Endothelial cell of umbilical vein (primary cell): Measurements from ENCODE around the gene PRPF38B. TPM values are rescaled to one million over a fixed set of nuclear protein-coding genes. Genes with fewer than 3 reads are reported as not detected.

ENCODE experiments used
- BruUV-seq: library from RNA; stranded (reverse); fragments of 400-500 nt; replicated peaks from 2 replicates; lab custom pipeline; 2021; lab: Mats Ljungman, UMichigan
- CTCF ChIA-PET: fragments of 300-600, 350-600 bp; sonication (Branson Sonifier 250); formaldehyde crosslinking; loops from one replicate; lab custom pipeline; 2021; ENCODE audit warnings: antibody characterized with exemption, inconsistent platforms; lab: Charles Lee
- POLR2A ChIA-PET: fragments of 300-600, 350-600 bp; sonication (Branson Sonifier 250); formaldehyde crosslinking; loops from one replicate; lab custom pipeline; 2021; ENCODE audit warnings: antibody characterized with exemption, inconsistent platforms; lab: Charles Lee
- DNase-seq: peaks from one replicate; pipeline ENCODE4 v3.0.0-alpha.2; 2011; ENCODE audit warnings: low read depth, low spot score
- FAIRE-seq: peaks from 2 replicates; lab custom pipeline; 2011; peaks lifted over from hg19 to GRCh38; lab: Jason Lieb, UNC
- H2AFZ ChIP-seq: 2 replicates; pipeline ENCODE4 v1.6.0; 2012; ENCODE audit warnings: low read depth, low read length, control low read depth, inconsistent platforms
- H3K27ac ChIP-seq: 2 replicates; pipeline ENCODE4 v1.5.1; 2011; ENCODE audit warnings: low read depth, mild to moderate bottlenecking, control low read depth, low read length, moderate library complexity; ENCODE audit not compliant: insufficient read depth
- H3K27me3 ChIP-seq, 2 experiments: 2 replicates each; pipeline versions ENCODE4 v1.6.0 to v1.6.1; 2011; ENCODE audit warnings: low read length in 2 of 2, mixed read lengths in 1 of 2; ENCODE audit not compliant: control insufficient read depth in 2 of 2, insufficient read depth in 2 of 2
- H3K36me3 ChIP-seq, 2 experiments: 2 replicates in 1 of 2; 3 replicates in 1 of 2; pipeline ENCODE4 v1.5.1; 2011; ENCODE audit warnings: low read length in 2 of 2, mild to moderate bottlenecking in 1 of 2, moderate library complexity in 1 of 2; ENCODE audit not compliant: control insufficient read depth in 2 of 2, insufficient read depth in 2 of 2; ENCODE audit errors: extremely low read depth in 1 of 2
- H3K4me1 ChIP-seq: 3 replicates; pipeline ENCODE4 v1.5.1; 2011; ENCODE audit warnings: mild to moderate bottlenecking, low read length; ENCODE audit not compliant: control insufficient read depth, insufficient read depth; ENCODE audit errors: extremely low read depth
- H3K4me2 ChIP-seq: 2 replicates; pipeline ENCODE4 v1.6.1; 2011; ENCODE audit warnings: low read length, control low read depth, mixed read lengths; ENCODE audit not compliant: insufficient read depth
- H3K4me3 ChIP-seq, 3 experiments: fragments of 200-600 bp in 1 of 3; sonication (generic), shearing (Covaris generic) in 1 of 3; replicated peaks in 1 of 3; 2 replicates each; pipeline ENCODE4 v1.5.1; 2011 to 2016; ENCODE audit warnings: control low read depth in 3 of 3, low read length in 3 of 3, mild to moderate bottlenecking in 2 of 3, inconsistent platforms in 1 of 3, low read depth in 1 of 3, moderate library complexity in 1 of 3; ENCODE audit not compliant: insufficient read depth in 1 of 3
- H3K79me2 ChIP-seq: 2 replicates; pipeline ENCODE4 v1.6.0; 2012; ENCODE audit warnings: low read length, inconsistent platforms; ENCODE audit not compliant: control insufficient read depth, insufficient read depth
- H3K9ac ChIP-seq: replicated peaks from 2 replicates; pipeline ENCODE3; 2011; ENCODE audit warnings: low read length, control low read depth; ENCODE audit not compliant: insufficient read depth; ENCODE audit errors: extremely low read depth
- H3K9me1 ChIP-seq: replicated peaks from 3 replicates; pipeline ENCODE4 v1.6.0; 2011; ENCODE audit warnings: mild to moderate bottlenecking, low read length; ENCODE audit not compliant: control insufficient read depth, insufficient read depth; ENCODE audit errors: extremely low read depth
- H3K9me3 ChIP-seq: replicated peaks from 2 replicates; pipeline ENCODE4 v1.5.1; 2012; ENCODE audit warnings: low read length, inconsistent platforms; ENCODE audit not compliant: control insufficient read depth, insufficient read depth
- H4K20me1 ChIP-seq: replicated peaks from 2 replicates; pipeline ENCODE3; 2011; ENCODE audit warnings: mild to moderate bottlenecking, low read length; ENCODE audit not compliant: control insufficient read depth, insufficient read depth; ENCODE audit errors: extremely low read depth
- CTCF ChIP-seq, 2 donors: IDR thresholded peaks; 1 replicate in 1 of 2; 2 replicates in 1 of 2; pipeline ENCODE4 v1.5.1; 2011; ENCODE audit warnings: low read length in 2 of 2, mild to moderate bottlenecking in 2 of 2, moderate library complexity in 2 of 2, control low read depth in 1 of 2, inconsistent platforms in 1 of 2, low read depth in 1 of 2; ENCODE audit not compliant: insufficient read depth in 1 of 2; ENCODE audit errors: extremely low read depth in 1 of 2
- EZH2 ChIP-seq: IDR thresholded peaks from 2 replicates; pipeline ENCODE4 v1.6.1; 2012; ENCODE audit warnings: borderline replicate concordance, low read depth, mild to moderate bottlenecking, moderate library complexity, low read length, inconsistent platforms; ENCODE audit not compliant: severe bottlenecking
- FOS ChIP-seq: IDR thresholded peaks from 2 replicates; pipeline ENCODE4 v1.6.1; 2011; ENCODE audit warnings: mild to moderate bottlenecking, low read length, moderate library complexity, borderline replicate concordance; ENCODE audit not compliant: insufficient read depth
- GATA2 ChIP-seq: IDR thresholded peaks from 2 replicates; pipeline ENCODE4 v1.7.0; 2011; ENCODE audit warnings: low read depth, mild to moderate bottlenecking, moderate library complexity, mixed read lengths, low read length; ENCODE audit not compliant: insufficient read length, insufficient read depth
- JUN ChIP-seq: IDR thresholded peaks from 2 replicates; pipeline ENCODE4 v1.6.1; 2011; ENCODE audit warnings: borderline replicate concordance, low read depth; ENCODE audit not compliant: insufficient read length, insufficient read depth
- MAX ChIP-seq: IDR thresholded peaks from 2 replicates; pipeline ENCODE4 v1.6.1; 2011; ENCODE audit not compliant: insufficient read depth, insufficient read length
- MYC ChIP-seq: IDR thresholded peaks from one replicate; pipeline ENCODE4 v1.6.1; 2011; ENCODE audit warnings: mild to moderate bottlenecking, low read depth, low read length
- POLR2A ChIP-seq: IDR thresholded peaks from 2 replicates; pipeline ENCODE4 v1.6.1; 2012; ENCODE audit warnings: low read depth, mild to moderate bottlenecking, control low read depth, low read length
- POLR2AphosphoS5 ChIP-seq: IDR thresholded peaks from 2 replicates; pipeline ENCODE4 v1.6.1; 2012; ENCODE audit warnings: low read depth, mild to moderate bottlenecking, control low read depth, low read length, moderate library complexity; ENCODE audit not compliant: insufficient read depth
- dilution Hi-C: fragments of 300-500 bp; cut with MboI; formaldehyde crosslinking; loops from one replicate; pipeline ENCODE4 v1.15.0; 2019; ENCODE audit warnings: low sequenced_read_pairs; ENCODE audit not compliant: extremely low pct_ligation_motif_present
- intact Hi-C: fragments of 100-400 bp; cut with micrococcal nuclease; formaldehyde crosslinking; loops from one replicate; pipeline ENCODE4 v1.10.0; 2022
- polyA plus RNA-seq, 4 experiments: library from polyadenylated mRNA; depleted of rRNA in 3 of 4; stranded (reverse) in 3 of 4; unstranded in 1 of 4; fragments of >200 nt; gene quantifications; 2 replicates each; pipeline versions ENCODE4 v1.2.1 to v1.2.3, GENCODE V29; 2011 to 2012; ENCODE audit warnings: missing spikeins in 1 of 4
- total RNA-seq: library from RNA; stranded (reverse); gene quantifications from 2 replicates; pipeline ENCODE4 v1.2.3, GENCODE V29; 2021

PRPF38B gene
- total and polyA plus RNA-seq, 2 donors (not counting 3 experiments of a cell fraction or from before 2014, with no cell fraction given): 19.3 to 46.6 TPM

GRCh38 chr1:108715932-108716331, 23.8 kb downstream of the PRPF38B start:
- H3K4me2 ChIP-seq: no peak overlapping the region
- no peaks in the 10 kb centered on the region for H3K36me3 ChIP-seq
- intact Hi-C loops (no loop called here), dilution Hi-C loops (no loop called here)
- H3K4me1 ChIP-seq: peaks cover 13% of the 10 kb centered on the region
- no peak overlapping the region for H3K4me3 ChIP-seq
- no peaks in the 10 kb centered on the region for H3K9me1 ChIP-seq
- H3K27me3 ChIP-seq: no peaks in the 10 kb centered on the region
- CTCF ChIA-PET: interaction anchor here (1.3 kb wide), 1 partner anchor 29 kb away, joined by 4 read pairs; no protein-coding TSS in a partner anchor
- POLR2A ChIA-PET: no interaction called here
- H4K20me1 ChIP-seq: no peaks in the 10 kb centered on the region
- no peak overlapping the region for H2AFZ ChIP-seq
- no TSS peak for BruUV-seq
- H3K27ac ChIP-seq: no peak overlapping the region
- H3K9ac ChIP-seq: no peak overlapping the region
- FAIRE-seq (no peak), DNase-seq (no peak)
- H3K79me2 ChIP-seq: no peaks in the 10 kb centered on the region
- H3K9me3 ChIP-seq: no peaks in the 10 kb centered on the region
- TF ChIP-seq MYC (no peak), POLR2A (no peak), POLR2AphosphoS5 (no peak), FOS (no peak), JUN (no peak), MAX (no peak), GATA2 (no peak), CTCF (IDR thresholded peaks at IDR 0.05; ENCODE audit: extremely low read depth in 1 of 2, insufficient read depth in 1 of 2, low read depth in 1 of 2, low read length in 2 of 2) (no peak), EZH2 (no peak)
